HL-60 (cell line): Measurements from ENCODE around the gene JAK3.

ENCODE experiments used
- POLR2AphosphoS5 ChIP-seq: IDR thresholded peaks from 2 replicates; pipeline ENCODE4 v1.6.1; 2012; ENCODE audit warnings: low read depth
- REST ChIP-seq: IDR thresholded peaks from 2 replicates; pipeline ENCODE4 v1.6.1; 2012; ENCODE audit warnings: low read depth; ENCODE audit not compliant: insufficient replicate concordance
- TF ChIP-seq, protein P1 (sequence below): IDR thresholded peaks from one replicate; pipeline ENCODE4 v1.5.1; 2011; ENCODE audit warnings: low read length, control low read depth, inconsistent platforms; ENCODE audit not compliant: insufficient read depth

DNA sequence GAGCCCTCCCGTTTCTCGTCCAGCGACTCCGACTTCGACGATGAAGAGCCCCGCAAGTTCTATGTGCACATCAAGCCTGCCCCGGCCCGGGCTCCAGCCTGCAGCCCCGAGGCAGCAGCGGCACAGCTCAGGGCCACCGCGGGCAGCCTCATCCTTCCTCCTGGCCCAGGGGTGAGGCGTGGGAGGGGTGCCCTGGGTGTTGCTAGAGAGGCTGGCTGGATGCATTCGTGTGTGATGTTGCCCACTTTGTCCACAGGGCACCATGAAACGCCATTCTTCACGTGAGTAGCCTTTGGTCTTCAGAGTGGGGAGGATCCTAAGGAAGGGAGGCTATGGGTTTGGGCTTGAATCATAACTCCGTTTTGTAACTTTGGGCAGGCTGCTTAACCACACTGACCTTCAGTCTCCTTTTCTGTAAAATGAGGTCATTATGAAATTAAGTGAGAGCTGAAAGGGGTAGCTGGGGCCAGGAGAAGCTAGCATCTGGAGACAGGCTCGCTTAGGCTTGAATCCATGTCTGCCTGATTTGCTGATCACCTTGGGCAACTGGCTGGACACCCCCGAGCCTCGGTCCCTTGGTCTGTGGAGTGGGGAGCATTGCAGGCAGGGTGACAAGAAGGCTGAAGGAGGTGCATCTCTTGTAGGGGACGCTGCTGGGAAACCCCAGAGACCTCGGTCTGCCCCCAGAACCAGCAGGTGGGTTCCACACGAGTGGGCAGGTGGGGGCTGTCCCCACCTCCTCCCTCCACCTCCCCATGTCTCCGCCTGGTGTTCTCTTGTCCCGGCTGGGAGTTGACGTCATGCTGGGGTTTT lies 71.6 kb downstream of the JAK3 start:
- TF ChIP-seq, protein P1, sequence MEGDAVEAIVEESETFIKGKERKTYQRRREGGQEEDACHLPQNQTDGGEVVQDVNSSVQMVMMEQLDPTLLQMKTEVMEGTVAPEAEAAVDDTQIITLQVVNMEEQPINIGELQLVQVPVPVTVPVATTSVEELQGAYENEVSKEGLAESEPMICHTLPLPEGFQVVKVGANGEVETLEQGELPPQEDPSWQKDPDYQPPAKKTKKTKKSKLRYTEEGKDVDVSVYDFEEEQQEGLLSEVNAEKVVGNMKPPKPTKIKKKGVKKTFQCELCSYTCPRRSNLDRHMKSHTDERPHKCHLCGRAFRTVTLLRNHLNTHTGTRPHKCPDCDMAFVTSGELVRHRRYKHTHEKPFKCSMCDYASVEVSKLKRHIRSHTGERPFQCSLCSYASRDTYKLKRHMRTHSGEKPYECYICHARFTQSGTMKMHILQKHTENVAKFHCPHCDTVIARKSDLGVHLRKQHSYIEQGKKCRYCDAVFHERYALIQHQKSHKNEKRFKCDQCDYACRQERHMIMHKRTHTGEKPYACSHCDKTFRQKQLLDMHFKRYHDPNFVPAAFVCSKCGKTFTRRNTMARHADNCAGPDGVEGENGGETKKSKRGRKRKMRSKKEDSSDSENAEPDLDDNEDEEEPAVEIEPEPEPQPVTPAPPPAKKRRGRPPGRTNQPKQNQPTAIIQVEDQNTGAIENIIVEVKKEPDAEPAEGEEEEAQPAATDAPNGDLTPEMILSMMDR: no peak
- TF ChIP-seq REST (no peak), POLR2AphosphoS5 (no peak)
